Keratinocyte (primary cell): ENCODE measurements around the gene KRIT1.

Source experiments
- CTCF ChIP-seq, 3 experiments: IDR thresholded peaks in 1 of 3; conservative IDR thresholded peaks in 1 of 3; optimal IDR thresholded peaks in 1 of 3; 2 replicates in 2 of 3; 3 replicates in 1 of 3; pipeline versions ENCODE3 to v1.5.1; 2011; ENCODE audit warnings: low read length in 3 of 3, mild to moderate bottlenecking in 3 of 3, moderate library complexity in 2 of 3, control low read depth in 1 of 3, inconsistent platforms in 1 of 3; ENCODE audit not compliant: insufficient read depth in 2 of 3; ENCODE audit errors: extremely low read depth in 1 of 3
- EZH2 ChIP-seq: IDR thresholded peaks from one replicate; pipeline ENCODE4 v1.6.1; 2012; ENCODE audit warnings: inconsistent platforms, mild to moderate bottlenecking, low read length, moderate library complexity

- TF ChIP-seq CTCF (optimal IDR thresholded peaks at IDR 0.05 in 1 of 3, IDR thresholded peaks at IDR 0.05 in 1 of 3, conservative IDR thresholded peaks at IDR 0.05 in 1 of 3; ENCODE audit: extremely low read depth in 1 of 3, insufficient read depth in 2 of 3, low read length in 3 of 3) (no peak), EZH2 (no peak)
Observed at GRCh38 chr7:92275327-92275726, 29.6 kb upstream of the KRIT1 start.
